HG03159 (cell line): ENCODE measurements around the gene SLC22A23.

Experiments used
- ATAC-seq: cut with Tn5 transposase; IDR thresholded peaks from one replicate; pipeline ENCODE4 v1.9.1; 2021; ENCODE audit warnings: mild to moderate bottlenecking, moderate library complexity; ENCODE audit not compliant: unreplicated experiment

Gene SLC22A23

DNA sequence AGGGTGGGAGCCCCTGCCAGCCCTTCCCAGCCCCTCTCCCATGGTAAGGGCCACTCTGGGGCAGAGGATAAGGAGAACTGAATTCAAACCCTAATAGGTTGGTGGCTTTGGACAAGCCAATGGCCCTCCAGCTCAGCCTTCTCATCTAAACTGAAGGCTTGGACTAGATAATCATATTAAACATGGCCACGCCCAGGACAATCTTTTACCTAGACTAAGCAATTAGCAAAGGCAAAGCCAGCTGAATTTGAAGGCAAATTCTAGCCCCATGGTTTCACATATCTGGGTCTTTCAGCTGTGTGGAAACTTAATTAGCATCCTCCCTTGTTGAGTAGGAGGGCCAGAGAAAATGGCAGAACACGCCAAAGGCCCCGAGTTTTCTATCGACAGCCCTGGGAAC is 10.7 kb downstream of the SLC22A23 start:
- ATAC-seq: no peak

DNA sequence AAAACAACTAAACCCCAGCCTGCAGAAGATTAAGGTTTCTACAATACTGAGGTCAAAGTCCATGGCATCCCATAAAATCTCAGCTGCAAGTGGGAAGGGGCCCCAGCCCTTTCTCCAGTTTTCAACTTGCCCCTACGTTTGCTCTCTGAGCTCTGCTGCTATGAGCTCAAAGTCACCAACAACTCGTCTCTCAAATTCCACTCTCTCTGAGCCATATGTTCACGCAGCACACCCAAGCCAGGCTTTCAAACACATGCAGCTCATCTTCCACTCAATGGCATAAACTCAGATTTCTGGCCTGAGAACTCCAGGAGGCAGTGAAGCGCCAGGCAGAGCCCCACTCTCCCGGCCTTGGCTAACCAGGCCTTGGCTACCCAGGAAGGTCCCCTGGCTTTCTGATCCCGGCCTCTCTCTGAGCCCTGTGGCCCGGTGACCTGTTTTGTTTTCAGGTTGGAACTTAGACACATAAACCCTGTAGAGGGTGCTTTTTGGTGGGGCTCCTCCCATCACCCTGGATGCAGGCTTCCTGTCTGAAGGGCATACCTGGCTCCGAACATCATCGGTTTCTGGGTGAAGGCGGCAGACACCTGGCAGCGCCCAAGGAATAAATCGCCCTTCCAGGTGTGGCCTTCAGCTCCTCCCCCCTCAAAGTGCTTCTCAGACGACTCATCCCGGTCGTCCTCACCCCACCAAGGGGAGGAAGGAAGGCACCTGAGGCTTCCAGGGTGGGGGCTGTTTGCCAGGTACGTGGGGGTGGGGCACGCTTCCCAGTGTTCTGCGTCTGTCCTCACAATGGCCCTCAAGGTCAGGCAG is 12.4 kb downstream of the SLC22A23 start:
- ATAC-seq: no peak

DNA sequence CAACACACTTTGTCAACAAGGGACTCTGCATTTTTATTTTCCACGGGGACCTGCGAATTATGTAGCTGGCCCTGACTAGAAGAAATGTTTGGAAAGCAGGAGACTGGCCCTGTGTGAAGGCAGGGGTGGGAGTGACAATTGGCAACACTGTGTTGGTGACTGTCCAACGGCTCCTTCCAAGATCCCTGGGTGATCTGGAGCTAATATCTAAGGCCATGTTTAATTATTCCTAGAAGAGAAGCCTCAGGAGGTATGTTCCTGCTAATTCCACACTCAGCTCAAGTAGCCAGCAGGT is 13.7 kb downstream of the SLC22A23 start:
- ATAC-seq: no peak

DNA sequence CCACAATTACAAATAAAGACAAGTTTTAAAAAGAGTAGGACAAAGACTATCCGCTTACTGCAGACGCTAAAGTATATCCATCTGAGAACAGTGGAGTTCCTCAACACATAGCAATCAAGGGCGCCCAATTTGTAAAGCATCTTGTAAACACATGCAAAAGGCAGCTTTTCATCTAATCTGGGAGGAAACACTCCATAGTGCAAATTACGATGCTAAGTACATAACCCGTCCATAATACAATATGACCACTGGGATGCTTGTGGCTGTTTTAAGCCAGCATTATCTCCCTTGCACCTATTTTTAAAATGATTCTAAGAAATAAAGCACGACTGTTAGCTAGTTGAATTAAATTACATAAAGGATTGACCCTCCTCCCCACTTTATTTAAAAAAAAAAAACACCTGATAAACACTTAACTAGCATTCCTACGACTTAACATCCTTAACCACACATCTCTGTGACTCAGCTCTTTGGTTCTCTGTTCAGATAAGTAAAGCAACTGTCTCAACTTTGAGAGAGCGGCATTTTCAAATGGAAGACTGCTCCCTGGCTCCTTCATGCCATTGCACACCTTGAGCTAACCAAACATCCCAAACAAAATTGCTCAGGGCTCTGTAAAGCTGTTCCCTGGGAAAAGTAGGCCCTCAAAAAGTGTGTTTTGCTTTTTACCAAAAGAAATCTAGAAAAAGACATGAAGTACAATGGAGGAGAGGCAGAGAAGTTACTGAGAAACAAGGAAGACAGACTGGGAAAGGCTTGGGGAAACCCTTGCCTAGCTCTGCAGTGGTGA is 14.2 kb downstream of the SLC22A23 start:
- ATAC-seq: no peak

DNA sequence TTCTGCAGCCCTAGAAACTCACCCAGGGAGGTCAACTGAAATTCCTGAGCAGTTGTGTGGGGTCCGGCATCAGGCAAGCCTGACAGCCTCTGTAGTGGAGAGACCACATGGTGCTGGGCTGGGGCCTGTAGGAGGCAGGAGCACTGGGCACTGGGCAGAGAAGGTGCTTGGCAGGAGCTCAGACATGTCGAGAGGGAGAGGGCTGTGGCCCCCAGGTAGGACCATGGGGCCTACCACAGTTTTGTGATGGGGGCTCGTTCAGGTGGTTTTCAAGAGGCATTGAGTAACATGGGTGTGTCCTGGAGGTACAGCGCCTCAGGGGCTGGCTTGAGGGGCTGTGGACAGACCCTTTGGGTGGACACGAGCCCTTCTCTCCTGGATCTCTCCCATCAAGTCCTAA is 15.9 kb downstream of the SLC22A23 start:
- ATAC-seq: no peak

DNA sequence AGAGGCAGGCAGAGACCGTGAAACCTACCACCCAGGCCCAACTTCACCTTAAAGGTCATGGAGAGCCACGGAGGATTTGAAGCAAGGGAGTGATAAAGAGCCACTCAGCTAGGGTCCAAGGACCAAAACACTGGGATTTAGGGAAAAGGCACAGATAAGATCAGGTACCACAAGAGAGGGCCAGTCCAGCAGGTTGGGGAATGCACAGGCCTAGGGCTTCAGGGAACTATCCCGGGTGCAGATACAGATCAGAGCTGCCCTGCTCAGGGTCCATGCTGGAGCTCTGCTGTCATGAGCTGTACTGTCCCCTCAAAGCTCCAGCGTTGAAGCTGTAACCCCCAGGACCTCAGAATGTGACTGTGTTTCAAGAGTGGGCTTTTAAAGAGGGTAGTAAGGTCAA is 16.9 kb downstream of the SLC22A23 start:
- no peak for ATAC-seq

DNA sequence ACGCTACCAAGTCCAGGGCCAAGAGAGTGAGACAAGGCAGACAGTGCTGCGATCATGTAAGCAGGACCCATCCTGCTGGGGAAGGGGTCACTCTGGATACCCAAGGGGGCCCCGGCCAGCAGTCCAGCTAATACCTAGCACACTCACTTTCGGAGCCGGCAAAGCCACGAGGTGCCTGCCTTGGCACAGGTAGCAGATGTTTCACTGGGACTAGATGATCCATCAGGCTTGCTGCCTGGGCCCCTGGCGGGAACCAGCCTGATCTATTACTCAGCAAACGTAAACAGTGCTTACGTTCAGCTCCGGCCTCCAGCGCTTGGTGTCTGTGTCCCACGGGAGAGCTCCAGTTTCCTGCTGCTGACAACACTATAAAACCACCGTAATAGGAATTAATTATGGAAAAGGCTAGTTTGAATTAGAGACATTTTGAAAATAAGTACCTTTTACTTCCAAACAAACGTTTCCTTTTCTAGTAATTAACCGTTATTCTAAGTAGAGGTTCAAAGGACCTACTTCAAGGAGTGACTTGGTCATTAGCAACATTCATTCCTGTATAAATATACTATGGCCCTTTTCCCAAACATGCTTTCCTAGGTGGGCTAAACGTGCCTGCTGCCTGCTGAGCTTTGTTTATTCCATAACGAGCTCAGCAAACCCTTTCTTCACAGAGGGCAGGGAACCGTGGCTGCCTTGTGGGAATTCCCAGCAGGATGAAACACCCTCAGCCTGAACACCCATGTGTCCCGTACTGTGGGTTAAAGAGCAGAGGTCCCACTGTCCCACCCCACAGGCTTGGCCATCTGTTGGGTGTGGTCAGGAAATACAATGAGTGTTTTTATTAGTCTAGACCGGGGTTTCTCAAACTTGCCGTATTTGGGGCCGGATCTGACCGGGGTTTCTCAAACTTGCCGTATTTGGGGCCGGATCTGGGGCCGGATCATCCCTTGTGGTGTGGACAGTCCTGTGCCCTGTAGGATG is 18.4 kb downstream of the SLC22A23 start:
- ATAC-seq: no peak

DNA sequence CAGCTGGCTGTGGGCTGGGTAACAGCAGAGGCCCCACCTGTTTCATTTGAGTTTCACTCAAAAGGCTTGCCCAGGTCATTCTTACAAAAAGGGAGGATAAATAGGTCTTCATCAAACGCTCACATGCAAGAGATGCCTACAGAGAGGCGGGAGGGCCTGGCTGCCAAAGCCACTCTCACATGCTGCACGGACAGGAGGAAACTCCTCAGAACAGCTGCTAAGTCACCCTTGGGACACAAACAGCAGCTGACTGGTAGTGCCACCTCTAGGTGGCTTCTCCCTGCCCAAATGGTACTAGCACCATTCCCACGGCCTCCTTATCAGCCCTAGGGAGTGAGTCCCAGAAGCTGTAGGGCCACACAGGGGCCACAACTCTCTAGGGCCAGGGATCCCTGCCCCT is 23.8 kb downstream of the SLC22A23 start:
- ATAC-seq: no peak

DNA sequence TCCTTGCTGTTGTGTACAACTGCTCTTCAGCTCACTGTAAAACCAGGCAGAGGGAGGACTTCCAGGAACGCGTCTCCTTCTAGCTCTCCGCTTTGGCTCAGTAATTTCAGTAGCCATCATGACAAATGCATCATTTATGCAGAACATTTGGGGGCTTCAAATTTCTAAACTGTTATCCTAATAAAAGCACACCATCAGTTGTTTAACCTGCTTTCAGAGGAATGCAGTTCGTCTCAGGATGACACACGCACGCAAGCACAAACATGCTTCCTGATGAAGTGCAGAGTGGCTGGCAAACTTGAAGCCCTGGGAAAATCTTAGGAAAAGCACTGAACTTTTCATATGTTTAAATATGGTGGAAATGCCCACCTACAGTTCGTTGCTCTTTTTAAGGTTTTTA is 24.4 kb downstream of the SLC22A23 start:
- ATAC-seq: no peak

DNA sequence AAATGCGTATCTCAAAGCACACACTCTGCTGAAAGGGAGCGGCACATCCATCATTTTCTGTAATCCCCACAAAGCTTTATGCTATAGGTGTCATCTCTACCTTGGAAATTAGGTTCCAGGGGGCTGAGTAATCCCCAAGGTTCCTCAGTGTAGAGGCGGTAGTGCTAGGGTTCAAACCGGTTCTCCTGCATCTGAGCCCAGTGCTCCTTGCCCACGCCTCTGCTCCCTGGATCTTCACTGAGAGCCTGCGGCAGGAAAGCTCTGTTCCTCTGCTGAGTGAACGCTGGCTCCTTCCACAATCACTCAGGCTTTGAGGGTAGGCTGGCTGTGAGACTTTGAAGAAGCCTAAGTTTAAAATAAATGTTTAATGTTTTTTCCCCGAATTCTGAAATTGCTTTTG is 24.9 kb downstream of the SLC22A23 start:
- ATAC-seq: no peak

DNA sequence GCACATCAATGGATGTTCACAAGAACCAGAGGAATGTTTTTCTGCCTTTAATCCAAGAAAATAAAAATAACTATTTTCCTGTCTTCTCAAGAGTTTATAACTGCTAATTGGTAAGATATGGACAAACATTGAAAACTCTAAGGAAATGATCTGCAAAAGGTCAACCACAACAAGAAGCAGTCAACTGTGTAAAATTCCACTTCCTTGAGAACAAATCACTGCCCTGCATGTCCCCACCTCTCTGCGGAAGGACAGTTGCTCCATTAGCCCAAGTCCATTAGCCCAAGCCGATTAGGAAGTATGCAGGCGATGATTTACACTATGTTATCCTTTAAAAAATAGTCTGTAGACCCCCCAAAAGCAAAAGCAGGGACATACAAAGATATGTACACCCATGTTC is 27.6 kb downstream of the SLC22A23 start:
- ATAC-seq: no peak

DNA sequence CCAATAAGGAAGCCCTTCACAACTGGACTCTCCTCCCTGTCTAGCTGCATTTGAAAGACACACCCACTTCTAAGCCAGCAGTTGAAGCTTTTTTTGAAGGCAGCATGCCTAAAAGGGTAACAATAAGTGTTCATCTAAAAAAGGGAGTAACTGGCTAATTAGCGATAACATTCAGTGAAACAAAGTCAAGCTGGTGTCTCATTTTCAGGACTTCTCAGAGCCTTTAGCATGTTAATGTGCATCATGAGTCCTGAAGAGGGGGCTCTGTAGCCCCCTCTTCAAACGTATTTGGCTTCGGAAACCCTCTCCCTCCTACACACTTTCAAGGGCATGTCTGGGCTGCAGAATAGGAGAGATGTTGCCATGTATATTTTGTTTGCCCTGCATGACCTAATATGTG is 28.1 kb downstream of the SLC22A23 start:
- ATAC-seq: no peak

DNA sequence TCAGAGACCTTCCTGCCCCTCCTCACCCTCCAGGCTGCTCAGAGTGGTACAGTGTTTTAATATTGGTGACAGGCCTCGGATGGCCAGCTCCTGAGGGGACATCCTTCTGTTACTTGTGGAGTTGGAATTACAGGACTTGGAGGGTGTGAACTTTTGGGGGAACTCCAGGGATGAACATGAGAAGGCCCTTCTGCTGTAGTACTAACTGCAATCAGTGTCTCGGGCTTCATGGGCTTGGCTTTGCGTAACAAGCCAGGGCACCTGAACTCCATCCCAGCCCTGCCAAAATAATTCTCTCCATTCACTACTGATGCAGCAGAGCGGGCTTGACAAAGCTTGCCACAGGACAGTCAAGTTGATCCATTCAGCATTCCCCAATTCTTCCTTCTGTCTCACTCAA is 28.6 kb downstream of the SLC22A23 start:
- ATAC-seq: no peak

DNA sequence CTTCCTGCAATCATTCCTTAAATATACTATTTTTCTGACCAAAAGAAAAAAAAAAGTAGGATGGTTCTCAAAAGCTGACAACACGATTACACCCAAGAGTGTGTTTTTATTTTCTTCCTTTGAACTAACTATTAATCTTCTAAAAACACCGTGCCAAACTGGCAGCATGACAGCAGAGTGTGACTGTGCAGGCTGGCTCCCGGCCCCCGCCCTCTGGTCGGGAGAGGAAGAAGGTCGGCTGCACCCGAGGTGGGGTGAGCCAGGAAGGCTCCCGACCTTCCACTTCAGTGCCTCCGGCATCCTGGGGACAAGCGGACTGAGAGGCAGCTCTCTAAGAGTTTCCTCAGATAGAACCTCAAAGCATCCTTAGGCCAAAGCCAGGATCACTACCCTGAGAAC is 29.2 kb downstream of the SLC22A23 start:
- ATAC-seq: no peak

DNA sequence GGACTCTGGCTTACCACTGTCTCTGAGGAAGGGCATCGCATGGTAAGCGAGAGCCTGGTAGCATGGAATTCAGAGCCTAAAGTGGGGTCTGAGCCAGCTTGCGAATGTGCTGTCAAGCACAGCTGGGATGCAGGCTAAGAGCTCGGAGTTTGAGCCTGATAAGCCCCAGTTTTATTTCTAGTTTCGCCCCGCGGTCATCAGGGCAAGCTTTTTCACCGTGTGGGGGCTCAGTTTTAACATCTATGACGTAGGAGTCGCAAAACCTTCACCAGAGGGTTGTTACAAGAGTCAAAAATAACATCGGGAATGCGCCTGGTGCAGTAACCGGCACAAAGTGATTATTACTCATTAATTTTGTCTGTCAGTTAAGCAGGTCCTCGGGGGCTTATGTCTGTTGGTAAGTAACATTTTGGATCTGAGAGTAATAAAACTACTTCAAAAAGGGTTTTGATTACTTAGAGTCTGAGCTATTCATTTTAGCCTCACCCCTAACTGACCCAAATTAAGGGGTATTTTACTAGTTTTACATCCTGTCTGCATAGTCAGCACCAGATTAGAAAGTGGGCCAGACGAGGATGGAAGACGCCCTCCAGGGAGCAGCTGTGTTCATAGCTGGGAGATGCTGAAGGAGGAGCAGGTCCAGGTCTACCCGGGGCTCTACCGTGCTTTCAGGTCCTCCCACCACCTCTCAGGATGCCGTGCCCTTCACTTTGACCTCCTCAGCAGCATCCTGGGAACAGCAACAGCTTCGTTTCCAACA is 29.7 kb downstream of the SLC22A23 start:
- ATAC-seq: no peak

DNA sequence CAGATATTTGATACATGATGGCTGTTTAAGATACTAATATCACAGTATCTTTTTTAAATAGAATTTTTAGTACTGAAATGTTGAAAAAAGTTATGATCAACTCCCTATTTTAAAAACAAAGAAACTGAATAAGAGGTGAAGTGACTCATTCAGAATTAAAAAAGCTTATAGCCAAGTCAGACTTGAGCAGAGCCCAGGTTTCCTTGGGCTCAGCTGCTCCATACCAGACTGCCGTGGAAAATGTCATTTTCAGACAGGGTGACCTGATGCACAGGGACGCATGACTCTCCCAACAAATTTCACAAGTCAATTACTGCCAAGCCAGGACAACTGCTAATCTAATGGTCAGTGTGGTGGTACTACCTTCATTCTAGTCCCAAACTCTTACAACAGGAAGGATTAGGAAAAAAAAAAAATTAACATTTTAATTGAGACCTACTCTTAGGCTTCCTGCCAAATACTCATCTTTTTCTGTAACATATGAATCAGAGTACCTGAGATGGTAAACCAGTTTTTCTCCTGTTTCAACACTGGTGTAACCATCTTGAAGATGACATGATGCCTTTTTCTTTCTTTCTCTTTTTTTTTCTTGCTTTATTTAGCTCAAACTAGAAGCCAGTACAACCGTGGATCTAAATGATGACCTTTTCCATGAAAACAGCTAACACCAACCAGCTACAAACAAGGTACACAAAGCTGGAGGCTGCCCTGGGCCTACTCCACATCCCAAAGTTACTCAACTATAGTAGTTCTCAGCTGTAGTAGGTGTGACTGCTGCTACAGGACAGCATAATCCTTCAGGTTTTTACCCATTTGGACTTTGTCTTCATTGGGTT is 30.5 kb downstream of the SLC22A23 start:
- ATAC-seq: no peak

DNA sequence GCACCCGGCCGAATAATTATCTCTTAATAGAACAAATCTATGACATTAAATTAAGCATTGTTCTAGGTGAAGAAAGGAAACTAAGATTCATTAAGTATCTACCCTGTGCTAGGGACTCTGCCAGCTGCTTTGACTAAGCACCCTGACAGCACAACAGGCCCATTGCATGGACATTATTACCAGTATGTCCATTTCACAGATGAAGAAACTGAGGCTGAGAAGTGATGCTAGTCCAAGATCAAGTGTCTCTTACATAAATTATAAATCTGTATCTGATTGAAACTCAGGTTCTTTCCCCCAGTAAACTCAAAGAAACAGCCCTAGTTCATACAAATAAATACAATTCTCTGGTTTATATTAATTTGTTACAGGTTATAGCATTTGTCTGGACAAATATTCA is 31.3 kb downstream of the SLC22A23 start:
- ATAC-seq: no peak

DNA sequence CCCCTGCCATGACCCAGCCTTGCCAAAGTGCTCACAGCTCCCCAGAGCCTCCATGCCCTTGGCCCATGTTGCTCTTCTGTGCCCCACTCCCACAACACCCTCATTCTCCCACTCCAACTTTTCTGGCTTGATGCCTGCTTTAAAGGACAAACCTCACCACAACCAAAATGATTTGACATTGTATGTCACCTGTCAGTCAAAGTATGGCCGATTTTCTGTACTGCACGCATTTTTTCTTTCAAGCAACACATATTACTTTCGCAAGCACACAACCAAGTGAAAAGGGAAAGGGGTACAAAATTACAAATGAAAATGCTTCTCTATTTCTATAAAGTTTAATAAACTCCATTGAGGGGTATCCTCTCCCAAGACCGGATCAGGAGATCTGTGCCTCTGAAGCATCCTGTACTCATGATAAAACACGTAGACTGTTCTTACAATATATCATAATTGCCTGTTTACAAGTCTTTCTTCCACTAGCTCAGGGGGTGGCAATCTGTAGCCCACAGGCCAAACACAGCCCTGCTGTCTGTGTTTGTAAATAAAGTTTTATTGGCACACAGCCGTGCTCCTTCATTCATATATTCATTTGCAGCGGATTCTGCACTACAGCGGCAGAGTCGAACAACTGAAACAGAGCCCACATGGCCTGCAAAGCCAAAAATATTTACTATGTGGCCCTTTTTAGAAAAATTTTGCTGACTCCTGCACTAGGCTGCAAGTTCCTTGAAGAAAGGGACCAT is 32.5 kb downstream of the SLC22A23 start:
- no peak for ATAC-seq
